Thoracic aorta (tissue), 2 donors: ENCODE measurements around the gene PRSS22. TPM values are rescaled to one million over a fixed set of nuclear protein-coding genes. Genes with fewer than 3 reads are reported as not detected.
A peak's percentile ranks its signal among the peaks of the same experiment; 100 is the strongest.
"Not testable (repeated sequence)": the region's sequence is repeated elsewhere in the genome, so short reads cannot be mapped to it uniquely, and the experiment has no call there.

Experiments used
- ATAC-seq: fragments of 150-250 bp; one replicate; pipeline ENCODE4 v1.8.0; 2017; ENCODE audit warnings: low read depth; ENCODE audit not compliant: insufficient number of reproducible peaks, low FRiP score
- DNase-seq: peaks from one replicate; pipeline ENCODE4 v3.0.0-alpha.2; 2020; ENCODE audit warnings: low spot score
- H3K27ac ChIP-seq, 2 donors: fragments of 200-600 bp; sonication (generic); 1 replicate in 1 of 2; 2 replicates in 1 of 2; pipeline ENCODE4 v1.5.1; 2016; ENCODE audit warnings: mild to moderate bottlenecking in 2 of 2, moderate library complexity in 2 of 2
- H3K27me3 ChIP-seq: fragments of 200-600 bp; sonication (generic); replicated peaks from 2 replicates; pipeline ENCODE4 v1.6.0; 2016; ENCODE audit warnings: mild to moderate bottlenecking; ENCODE audit not compliant: insufficient read depth
- H3K36me3 ChIP-seq: fragments of 200-600 bp; sonication (generic); one replicate; pipeline ENCODE4 v1.5.1; 2016
- H3K4me1 ChIP-seq, 2 donors: fragments of 200-600 bp; sonication (generic); 1 replicate in 1 of 2; 2 replicates in 1 of 2; pipeline versions ENCODE4 v1.5.1 to v1.6.0; 2016; ENCODE audit warnings: low read depth in 2 of 2, mild to moderate bottlenecking in 1 of 2; ENCODE audit not compliant: control insufficient read depth in 1 of 2
- H3K4me3 ChIP-seq: fragments of 200-600 bp; sonication (generic); 2 replicates; pipeline ENCODE4 v1.5.1; 2016; ENCODE audit warnings: mild to moderate bottlenecking
- H3K9me3 ChIP-seq: fragments of 200-600 bp; sonication (generic); 2 replicates; pipeline ENCODE4 v1.5.1; 2016
- total RNA-seq, 2 donors: library from RNA; depleted of rRNA; stranded (reverse); fragments of >200 nt; gene quantifications; one replicate each; pipeline versions ENCODE4 v1.1.0 to v1.2.3, GENCODE V29; 2016
- TF ChIP-seq, protein P1 (sequence below): fragments of 200-600 bp; sonication (generic); IDR thresholded peaks from one replicate; pipeline ENCODE4 v1.5.1; 2019; ENCODE audit warnings: antibody characterized with exemption

The PRSS22 gene, protein sequence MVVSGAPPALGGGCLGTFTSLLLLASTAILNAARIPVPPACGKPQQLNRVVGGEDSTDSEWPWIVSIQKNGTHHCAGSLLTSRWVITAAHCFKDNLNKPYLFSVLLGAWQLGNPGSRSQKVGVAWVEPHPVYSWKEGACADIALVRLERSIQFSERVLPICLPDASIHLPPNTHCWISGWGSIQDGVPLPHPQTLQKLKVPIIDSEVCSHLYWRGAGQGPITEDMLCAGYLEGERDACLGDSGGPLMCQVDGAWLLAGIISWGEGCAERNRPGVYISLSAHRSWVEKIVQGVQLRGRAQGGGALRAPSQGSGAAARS
- not detected for total RNA-seq

DNA sequence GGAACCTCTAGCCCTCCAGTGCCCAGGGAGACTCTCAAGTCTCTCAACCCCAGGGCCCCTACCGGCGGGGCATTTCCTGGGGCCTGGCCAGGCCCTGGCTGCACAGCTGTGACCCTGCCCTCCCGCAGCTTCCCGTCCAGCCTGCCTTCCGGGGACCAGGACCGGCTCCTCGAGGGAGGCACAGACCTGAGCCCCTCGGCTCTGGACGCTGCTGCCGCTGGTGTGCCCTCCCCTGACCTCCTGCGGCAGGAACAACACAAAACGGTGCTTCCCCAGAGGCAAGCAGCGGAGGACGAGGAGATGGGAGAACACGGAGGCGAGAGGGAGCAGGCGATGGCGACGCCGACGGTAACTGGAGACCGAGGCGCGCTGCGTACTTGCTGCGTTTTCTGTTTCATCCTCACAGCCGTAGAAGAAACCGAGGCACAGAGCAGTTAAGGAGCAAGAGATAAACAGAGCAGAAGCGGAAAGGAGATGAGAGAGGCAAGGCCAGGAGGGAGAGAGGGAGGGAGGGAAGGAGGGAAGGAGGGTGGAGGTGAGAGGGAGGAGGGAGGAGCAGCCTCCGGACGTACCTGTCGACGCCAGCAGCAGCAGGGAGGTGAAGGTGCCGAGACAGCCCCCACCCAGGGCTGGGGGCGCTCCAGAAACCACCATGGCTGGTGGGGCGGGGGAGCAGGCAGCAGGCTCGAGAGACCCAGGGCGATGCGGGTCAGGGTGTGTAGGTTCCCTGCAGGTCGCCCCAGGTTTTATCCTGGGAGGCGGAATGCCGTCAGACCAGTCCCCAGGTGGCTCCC, at the start of gene PRSS22:
Gene PRSS22, minus strand, starts transcription at position 720 of the 794 bp plus-strand sequence. Its CDS starts 66 bp downstream, at position 654.
- TF ChIP-seq, protein P1, sequence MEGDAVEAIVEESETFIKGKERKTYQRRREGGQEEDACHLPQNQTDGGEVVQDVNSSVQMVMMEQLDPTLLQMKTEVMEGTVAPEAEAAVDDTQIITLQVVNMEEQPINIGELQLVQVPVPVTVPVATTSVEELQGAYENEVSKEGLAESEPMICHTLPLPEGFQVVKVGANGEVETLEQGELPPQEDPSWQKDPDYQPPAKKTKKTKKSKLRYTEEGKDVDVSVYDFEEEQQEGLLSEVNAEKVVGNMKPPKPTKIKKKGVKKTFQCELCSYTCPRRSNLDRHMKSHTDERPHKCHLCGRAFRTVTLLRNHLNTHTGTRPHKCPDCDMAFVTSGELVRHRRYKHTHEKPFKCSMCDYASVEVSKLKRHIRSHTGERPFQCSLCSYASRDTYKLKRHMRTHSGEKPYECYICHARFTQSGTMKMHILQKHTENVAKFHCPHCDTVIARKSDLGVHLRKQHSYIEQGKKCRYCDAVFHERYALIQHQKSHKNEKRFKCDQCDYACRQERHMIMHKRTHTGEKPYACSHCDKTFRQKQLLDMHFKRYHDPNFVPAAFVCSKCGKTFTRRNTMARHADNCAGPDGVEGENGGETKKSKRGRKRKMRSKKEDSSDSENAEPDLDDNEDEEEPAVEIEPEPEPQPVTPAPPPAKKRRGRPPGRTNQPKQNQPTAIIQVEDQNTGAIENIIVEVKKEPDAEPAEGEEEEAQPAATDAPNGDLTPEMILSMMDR, result no peak
- DNase-seq (no peak), ATAC-seq (no peak)
- Histone ChIP-seq H3K36me3 (no peaks in the 10 kb centered on the region), H3K4me1 (no peaks in the 10 kb centered on the region), H3K9me3 (peaks cover 10% of the 10 kb centered on the region), H3K4me3 (peak within 1 kb of the TSS; percentile 33), H3K27me3 (no peaks in the 10 kb centered on the region), H3K27ac (no peak within 1 kb of the TSS)

DNA sequence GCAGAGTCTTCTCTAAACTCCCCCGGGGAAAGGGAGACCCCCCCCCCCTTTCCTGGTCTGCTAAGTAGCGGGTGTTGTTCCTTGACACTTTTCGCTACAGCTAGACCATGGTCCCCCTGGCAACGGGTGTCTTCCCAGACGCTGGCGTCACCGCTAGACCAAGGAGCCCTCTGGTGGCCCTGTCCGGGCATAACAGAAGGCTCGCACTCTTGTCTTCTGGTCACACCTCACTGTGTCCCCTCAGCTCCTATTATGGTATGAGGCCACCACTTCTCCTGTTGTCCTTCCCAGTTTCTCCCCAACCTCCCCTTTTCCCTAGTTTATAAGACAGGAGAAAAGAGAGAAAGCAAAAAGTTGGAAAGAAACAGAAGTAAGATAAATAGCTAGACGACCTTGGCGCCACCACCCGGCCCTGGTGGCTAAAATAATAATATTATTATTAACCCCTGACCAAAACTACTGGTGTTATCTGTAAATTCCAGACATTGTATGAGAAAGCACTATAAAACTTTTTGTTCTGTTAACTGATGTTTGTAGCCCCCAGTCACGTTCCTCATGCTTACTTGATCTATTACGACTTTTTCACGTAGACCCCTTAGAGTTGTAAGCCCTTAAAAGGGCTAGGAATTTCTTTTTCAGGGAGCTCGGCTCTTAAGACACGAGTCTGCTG, 49.2 kb upstream of the PRSS22 start:
- DNase-seq, H3K4me3 ChIP-seq, ATAC-seq, H3K36me3 ChIP-seq, H3K9me3 ChIP-seq, H3K27me3 ChIP-seq: not testable (repeated sequence)
- TF ChIP-seq, protein P1, result peak; percentile 53
- H3K27ac ChIP-seq, result peak overlapping the region in 1 of 2 donors; percentile 57
- peaks cover 9 to 20% of the 10 kb centered on the region in 2 donors for H3K4me1 ChIP-seq

DNA sequence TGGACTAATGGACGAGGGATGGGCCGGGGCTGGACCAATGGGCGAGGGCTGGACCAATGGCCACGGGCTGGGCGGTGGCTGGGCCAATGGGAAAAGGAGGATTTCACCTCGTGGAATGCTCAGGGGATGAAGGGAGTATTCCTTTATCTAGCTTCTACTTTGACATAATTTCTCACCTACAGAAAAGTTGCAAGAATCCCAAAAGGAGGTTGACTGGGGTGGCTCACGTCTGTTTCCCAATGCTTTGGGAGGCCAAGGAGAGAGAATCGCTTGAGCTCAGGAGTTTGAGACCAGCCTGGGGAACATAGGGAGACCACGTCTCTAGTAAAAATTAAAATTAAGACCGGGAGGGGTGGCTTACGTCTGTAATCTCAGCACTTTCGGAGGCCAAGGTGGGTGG, 48.0 kb upstream of the PRSS22 start:
- DNase-seq (no peak), ATAC-seq (no peak)
- TF ChIP-seq, protein P1, result no peak
- no peaks in the 10 kb centered on the region for H3K9me3 ChIP-seq
- H3K36me3 ChIP-seq, result no peaks in the 10 kb centered on the region
- peak overlapping the region; percentile 57 to 61 for H3K27ac ChIP-seq
- H3K4me3 ChIP-seq, result no peak overlapping the region
- no peaks in the 10 kb centered on the region for H3K27me3 ChIP-seq
- peaks cover 9 to 20% of the 10 kb centered on the region in 2 donors for H3K4me1 ChIP-seq

DNA sequence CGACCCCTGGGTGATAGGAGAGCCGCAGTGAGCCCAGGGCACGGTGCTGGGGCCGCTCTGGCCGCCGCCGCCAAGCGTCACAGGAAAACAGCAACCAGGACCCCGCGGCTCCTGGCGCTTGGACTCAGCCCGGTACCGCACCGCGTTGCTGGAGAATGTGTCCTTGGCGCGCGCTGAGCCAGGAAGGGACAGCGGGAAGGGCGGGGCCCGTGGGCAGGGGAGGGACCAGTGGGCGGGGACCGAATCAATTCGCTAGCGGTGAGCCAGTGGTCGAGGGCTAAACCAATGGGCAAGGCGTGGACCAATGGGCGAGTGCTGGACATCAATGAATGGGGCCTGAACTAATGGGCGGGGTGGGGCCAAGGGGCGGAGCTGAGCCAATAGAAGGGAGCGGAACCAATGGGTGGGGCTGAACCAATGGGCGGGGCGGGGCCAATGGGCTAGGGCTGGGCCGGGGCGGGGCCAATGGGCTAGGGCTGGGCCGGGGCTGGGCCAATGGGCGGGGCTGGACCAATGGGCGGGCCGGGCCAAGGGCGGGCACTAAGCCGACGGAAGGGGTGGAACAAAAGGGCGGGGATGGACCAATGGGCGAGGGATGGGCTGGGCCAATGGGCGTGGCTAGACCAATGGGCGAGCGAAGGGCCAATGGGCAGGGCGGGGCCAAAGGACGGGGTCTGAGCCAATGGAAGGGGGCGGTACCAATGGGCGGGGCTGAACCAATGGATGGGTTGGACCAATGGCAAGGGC, 47.4 kb upstream of the PRSS22 start:
- H3K4me3 ChIP-seq, result peak overlapping the region; percentile 78
- H3K27me3 ChIP-seq, result no peaks in the 10 kb centered on the region
- peaks cover 9 to 20% of the 10 kb centered on the region in 2 donors for H3K4me1 ChIP-seq
- H3K27ac ChIP-seq, result peak overlapping the region; percentile 79 to 84
- TF ChIP-seq, protein P1, result no peak
- ATAC-seq (peak; percentile 92), DNase-seq (peak; percentile 99)
- H3K36me3 ChIP-seq, result no peaks in the 10 kb centered on the region
- H3K9me3 ChIP-seq, result no peaks in the 10 kb centered on the region
